Measurements from ENCODE around the gene CDH4.

Gene CDH4

DNA sequence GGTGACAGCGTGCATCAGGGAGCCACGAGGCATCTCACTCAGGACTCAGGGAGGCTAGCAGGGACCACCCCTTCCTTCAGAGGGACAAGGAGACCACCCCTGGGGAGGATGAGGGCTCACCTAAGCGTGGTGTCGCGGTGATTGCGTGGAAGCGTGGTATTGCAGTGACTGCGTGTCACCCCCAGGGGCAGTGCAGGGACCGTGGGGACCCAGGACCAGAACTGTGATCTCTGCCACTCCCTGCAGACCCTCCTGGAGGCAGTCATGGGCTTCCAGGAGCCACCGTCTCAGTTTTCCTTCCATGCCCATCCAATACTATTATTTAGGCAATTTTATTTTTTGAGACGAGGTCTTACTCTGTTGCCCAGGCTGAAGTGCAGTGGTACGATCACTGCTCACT, 666.5 kb downstream of the CDH4 start:
- DNase-seq: no peak

DNA sequence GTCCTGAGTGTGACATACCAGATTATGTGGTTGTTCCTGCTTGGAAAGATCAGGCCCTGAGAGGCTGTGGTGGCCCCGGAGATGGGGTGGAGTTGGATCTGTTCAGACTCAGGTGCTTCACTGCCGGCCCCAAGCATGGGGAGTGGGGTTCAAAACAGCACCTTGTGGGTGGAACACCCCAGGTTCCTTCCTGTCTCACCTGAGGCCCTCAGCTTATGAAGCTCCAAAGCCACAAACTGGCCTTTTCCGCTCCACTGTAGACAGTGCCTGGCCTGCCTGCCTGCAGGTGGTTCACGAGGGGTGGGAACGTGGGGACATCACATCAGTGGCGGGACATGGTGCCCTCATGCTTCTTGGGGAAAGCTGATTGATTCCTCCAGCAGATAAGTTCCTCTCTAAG, 667.2 kb downstream of the CDH4 start:
- no peak for DNase-seq

DNA sequence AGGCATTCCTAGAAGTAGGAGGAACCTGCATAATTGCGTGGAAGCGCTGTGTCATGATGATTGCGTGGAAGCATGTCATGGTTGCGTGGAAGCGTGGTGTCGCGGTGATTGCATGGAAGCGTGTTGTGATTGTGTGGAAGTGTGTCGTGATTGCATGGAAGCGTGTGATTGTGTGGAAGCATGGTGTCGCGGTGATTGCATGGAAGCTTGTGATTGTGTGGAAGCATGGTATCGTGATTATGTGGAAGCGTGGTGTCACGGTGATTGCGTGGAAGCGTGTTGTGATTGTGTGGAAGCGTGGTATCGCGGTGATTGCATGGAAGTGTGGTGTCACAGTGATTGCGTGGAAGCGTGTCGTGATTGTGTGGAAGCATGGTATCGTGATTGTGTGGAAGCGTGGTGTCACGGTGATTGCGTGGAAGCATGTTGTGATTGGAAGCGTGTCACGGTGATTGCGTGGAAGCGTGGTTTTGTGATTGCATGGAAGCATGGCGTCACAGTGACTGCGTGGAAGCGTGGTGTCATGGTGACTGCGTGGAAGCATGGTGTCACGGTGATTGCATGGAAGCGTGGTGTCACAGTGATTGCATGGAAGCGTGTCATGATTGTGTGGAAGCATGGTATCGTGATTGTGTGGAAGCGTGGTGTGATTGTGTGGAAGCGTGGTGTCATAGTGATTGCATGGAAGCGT, 667.8 kb downstream of the CDH4 start:
- DNase-seq: no peak

DNA sequence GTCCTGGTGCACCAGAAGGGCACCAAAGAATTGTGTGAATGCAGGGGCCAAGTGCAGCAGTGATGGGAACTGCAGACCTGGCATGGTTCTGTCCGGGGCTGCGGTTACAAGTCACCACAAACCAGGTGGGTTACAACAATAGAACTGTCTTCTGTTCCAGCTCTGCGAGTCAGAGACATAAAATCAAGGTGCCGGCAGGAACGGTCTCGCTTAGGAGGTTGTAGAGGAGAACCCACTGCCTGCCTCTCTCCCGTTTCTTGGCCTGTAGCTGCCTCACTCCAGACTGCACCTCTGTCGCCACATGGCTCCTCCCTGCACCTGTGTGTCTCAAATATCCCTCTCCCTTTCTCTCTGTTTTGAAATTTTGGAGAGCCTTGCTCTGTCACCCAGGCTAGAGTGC, 670.4 kb downstream of the CDH4 start:
- DNase-seq: no peak

DNA sequence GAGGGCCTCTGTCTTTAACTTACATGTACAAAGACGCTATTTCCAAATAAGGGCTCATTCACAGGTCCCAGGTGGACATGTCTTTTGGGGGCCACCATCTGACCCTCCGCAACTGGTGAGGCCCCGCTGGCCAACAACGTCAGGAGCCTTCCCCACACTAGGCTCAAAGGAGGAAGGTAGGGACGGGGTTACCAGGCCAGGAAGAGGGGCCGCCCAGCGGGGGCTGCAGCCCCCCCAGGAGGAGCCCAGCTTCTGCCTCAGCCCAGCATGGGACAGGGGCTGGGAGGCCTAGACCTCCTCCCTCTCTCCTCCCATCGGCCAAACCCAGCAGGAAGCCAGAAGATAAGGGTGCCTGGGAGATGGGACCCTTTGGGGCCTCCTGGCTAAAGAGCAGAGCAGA, 670.9 kb downstream of the CDH4 start:
- no peak for DNase-seq

DNA sequence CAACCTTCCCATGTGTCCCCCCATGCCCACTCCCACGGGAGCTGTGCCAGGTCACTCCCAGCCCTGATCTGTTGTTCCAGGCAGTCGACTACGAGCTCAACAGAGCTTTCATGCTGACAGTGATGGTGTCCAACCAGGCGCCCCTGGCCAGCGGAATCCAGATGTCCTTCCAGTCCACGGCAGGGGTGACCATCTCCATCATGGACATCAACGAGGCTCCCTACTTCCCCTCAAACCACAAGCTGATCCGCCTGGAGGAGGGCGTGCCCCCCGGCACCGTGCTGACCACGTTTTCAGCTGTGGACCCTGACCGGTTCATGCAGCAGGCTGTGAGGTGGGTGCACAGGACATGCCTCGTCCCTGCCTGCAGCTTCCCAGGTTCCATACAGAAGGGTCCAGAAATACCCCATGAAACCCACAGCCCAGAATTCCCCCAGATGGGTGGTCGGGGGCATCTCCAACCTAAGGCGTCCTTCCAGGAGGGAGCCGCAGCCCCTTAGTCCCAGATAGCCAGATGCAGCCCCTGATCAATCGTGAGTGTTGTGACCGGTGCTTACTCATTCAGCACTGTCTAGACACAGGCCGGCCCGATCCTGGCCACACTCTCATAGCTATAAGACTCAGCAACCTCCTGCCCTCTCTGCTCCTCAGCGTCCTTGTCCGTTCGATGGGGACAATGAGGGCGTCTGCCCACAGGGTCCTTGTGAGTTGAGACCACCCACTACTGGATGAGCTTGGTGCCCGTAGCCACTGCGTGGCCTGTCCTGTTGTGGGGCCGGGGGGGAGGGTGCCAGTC, 671.5 kb downstream of the CDH4 start:
- DNase-seq: no peak

DNA sequence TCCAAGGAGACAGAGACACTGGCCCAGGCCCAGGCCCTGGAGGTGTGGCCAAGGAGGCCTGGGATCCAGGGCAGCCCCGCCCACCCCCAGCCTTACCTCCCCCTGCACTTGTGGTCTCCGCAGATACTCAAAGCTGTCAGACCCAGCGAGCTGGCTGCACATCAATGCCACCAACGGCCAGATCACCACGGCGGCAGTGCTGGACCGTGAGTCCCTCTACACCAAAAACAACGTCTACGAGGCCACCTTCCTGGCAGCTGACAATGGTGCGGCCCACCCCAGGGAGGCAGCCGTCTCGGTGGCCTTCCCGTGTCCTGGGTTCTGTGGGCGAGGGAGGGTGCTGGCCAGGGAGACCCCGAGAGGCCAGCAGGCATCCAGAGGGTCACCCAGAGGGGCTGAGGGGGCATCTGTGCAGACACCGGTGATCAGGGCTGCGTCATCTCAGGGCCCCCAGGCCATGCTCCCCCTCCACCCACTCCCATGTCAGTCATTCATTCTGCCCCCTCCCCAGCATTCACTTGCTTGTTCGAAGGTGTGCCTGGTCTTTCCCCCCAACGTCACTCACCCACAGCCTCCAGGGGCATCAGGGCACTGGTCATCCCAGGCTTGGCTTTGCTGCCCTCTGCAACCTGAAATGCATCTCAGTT, 672.3 kb downstream of the CDH4 start:
- DNase-seq: no peak

DNA sequence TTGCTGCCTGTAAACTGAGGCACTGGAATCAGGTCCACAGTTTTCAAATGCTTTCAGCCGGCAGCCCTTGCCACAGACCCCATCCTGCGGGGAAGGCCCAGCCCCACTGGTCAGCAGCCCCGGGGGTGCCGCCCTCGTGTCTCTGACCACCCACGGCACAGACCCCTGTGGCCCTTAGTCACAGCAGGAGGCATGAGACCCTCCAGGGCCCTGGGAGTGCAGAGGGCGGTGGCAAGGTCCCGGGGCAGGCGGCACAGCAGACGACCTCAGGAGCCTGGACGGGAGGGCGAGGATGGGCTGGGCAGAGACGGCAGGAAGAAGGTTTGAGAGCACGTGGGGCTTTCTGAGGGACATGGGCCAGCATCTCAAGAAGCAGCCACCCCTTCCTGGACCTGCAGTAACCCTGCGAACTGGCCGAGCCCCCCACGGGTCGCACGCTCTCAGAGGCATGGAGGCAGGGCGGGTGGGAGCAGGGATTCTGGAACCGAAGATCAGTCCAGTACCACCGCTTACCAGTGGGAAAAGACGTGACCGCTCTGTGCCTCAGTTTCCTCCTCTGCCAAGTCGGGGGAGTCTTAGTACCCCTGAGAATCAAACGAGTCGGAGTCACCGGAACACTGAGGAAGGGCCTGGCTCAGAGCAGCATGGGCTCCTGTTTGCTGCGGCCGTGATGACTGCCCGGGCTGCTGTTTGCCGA, 672.9 kb downstream of the CDH4 start:
- DNase-seq: no peak

DNA sequence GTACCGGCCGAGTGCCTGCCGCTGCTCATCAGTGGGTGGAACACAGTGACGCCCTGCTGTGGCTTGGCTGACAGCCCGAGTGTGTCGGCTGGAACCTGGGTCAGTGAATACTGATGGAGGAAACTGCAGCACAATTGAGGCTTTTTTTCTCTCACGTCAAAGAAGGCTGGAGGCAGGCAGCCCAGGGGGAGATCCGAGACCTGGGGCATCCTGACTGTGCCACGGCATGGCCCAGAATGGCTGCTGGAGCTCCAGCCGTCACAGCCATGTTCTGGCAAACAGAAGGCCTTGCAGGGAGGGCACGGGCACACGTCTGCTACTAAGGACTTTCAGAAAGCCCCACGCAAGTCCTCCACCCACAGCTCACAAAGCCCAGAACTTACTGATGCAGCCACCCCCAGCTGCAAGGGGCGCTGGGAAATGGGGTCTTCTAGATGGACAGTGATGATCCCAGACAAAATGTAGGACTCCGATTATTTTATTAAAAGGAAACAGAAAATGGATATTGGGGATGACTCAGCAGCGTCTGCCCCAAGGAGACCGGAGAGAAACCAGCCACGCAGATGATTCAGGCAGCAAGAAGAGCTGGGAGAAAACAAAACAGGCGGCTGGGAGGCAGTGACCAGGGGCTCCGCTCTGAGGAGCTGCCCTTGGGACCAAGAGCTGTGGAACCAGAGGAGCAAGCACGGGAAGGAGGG, 673.6 kb downstream of the CDH4 start:
- peak; percentile 24 for DNase-seq

DNA sequence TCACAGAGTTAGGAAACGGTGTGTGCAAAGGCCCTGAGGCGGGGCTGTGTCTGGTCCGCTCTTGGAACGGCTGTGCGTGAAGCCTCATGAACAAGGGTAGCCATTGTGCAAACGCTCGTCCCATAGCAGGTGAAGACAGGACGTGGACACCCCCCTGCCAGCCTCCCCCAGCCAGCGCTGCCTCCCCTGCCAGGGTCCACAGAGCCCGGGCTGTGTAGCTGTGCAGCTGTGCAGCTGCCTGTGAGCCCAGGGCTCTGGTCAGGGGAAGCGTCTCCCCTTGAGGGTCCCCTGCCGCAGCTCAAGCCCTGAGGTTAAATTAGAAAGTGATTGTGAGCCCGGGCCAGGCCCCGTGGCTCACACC, 674.2 kb downstream of the CDH4 start:
- no peak for DNase-seq

DNA sequence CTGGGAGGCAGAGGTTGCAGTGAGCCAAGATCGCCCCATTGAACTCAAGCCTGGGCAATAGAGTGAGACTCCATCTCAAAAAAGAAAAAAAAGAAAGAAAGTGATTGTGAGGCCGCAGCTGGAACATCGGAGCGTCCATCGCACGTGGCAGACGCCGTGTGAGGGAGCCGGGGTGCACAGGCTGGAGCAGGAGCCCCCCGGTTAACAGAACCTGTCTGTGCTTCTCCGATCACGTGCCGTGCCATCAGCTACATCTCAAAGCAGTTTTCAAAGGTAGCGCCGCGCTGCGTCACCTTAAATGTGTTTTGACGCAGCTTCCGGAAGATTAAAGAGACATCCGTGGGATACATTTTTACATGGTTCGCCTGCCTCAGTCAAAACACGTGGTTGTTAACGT, 674.7 kb downstream of the CDH4 start:
- DNase-seq: no peak

DNA sequence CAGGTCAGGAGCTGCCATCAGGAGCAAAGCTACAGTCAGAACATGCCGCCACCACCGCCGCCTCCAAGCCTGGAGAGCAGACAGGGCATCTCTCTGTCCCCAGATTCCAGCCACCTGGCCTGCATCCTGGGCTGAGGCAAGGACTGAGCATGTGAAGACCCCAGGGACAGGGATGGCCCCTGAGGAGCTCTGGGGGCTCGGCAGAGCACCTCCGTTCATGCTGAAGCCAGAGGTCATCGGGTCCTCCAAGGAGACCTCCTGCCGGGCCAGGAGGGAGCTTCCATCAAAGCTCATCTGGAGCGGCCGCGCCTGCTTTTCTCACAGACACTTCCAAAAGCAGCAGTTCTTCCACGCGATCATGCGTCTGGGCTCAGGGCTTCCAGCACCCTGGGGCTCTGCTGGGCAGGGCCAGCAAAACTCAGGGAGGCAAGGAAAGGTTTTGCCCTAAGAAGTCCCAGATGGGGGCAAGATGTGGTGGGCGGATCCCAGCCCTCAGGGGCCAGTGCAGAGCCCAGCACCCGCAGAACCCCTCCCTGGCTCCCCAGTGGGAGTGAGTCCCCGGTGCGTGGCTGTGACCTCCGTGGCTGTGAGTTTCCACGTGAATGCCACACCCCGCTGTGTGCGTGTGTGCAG, 675.2 kb downstream of the CDH4 start:
- no peak for DNase-seq

DNA sequence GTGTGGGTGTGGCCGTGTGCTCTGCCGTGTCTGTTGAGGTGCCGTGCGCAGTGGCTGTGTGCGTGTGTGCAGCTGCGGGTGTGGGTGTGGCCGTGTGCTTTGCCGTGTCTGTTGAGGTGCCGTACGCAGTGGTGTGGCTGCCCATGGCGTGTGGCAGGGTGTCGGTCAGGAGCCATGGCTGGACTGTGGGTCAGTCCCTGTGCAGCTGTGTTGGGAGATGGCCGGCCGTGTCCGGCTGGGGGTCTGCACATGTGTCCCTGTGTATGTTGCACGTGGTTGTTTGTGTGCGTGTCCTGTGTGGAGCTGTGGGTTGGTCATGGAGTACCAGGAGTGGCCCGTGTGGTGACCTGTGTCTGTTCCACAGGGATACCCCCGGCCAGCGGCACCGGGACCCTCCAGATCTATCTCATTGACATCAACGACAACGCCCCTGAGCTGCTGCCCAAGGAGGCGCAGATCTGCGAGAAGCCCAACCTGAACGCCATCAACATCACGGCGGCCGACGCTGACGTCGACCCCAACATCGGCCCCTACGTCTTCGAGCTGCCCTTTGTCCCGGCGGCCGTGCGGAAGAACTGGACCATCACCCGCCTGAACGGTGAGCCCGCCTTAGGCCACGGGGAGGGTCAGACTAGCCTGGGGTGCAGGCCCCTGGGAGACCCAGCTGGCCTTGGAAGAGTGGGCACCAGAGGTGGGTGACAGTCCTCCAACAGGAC, 675.9 kb downstream of the CDH4 start:
- DNase-seq: no peak

DNA sequence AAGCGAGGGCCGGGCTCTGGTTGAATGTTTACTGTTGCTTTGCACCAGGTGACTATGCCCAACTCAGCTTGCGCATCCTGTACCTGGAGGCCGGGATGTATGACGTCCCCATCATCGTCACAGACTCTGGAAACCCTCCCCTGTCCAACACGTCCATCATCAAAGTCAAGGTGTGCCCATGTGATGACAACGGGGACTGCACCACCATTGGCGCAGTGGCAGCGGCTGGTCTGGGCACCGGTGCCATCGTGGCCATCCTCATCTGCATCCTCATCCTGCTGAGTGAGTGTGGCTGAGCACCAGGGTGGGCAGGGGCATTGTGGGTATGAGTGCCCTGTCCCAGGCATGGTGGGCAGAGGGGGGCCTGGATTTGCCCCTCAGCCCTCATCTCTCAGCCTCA, 677.5 kb downstream of the CDH4 start:
- no peak for DNase-seq

DNA sequence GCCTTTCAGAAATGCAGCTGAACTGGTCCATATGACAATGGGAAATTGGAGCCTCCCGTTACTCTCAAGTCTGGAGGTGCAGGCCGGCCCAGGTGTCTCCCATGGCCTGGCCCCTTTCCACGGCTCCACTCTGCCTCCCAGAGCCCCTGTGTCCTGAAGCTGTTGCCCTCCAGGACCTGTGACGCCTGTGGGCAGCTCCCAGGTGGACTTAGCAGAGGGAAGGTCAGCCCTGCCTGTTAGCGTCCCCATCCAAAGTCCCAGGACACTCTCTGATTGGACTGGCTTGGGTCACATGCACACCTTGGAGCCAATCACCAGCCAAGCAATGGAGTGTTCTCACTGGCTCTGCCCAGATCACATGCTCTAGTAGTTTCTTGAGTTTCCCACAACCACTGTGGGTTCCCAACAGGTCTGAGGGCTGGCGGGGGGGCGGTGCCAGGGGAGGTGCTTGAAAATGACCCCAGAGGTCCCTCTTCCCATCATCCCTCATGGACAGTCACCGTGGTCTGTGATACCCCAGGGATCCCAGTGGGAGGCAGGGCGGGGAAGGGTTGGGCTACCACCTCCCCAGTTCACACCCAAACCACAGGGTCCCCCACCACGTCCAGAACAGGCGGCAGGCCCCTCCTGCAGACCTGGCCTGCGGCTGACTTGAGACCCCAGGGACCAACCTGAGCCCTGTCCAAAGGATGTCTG, 678.1 kb downstream of the CDH4 start:
- DNase-seq: no peak

DNA sequence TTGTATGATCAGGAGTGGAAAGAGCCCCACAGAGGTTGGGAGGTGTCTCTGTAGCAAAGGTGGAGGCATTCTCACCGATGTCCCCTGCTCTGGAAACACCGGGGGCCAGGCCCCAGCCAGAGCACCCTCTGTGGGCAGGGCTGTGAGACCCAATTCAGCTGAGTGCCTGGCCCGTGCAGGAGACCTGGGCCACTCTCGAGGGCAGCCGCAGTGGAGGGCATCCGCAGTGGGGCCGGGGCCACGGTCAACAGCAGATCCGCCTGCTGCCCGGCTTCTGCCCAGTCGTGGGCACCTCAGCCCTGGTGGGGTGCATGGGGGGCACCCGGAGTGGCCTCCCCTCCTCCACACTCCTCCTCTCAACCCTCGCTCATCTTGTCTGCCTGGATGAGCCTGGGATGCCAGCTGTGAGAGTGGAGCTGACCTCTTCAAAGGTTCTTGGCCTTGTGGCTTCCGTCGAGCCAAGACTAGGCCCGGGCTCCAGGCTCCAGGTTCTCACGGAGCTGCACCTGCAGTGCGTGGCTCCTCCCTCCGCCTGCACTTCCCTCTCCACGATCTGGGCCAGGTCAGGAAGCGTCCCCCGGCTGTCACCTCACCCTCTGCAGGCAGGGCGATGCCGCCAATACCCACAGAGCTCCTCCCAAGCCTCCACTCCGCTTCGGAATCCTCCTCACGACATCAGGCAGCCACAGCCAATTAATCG, 678.9 kb downstream of the CDH4 start:
- DNase-seq: no peak

DNA sequence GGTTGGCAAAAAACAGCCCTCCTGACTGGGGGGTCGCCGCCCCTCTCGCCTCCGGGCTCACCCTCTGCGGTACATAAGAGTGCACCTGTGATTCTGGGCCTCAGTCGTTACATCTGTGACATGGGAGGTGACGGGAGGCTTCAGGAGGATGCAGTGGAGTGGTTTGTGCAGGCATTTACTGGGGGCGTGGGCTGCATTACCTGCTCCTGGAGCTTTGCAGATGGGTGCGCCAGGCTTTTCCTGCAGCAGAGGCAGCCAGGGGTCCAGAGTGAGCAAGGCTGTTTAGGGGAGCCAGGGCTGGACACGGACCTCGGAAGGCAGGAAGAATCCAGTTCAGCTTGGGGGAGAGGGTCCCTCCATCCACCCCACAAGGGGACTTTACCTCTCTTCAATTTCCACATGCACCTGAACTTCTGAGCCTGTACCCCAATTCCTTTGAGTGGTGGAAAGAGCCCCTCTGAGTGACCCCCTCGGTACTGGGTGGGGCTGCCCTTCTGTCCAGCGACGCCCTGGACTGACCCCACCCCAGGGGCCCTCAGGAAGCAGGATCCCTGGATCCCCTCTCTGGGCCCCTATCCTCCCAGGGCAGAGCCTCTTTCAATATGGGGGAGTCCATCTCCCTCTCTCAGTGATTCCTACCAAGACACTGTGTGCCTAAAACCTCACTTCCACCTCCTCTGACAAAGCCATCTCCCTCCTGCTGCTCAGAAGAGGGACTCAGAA, 679.6 kb downstream of the CDH4 start:
- DNase-seq: no peak

DNA sequence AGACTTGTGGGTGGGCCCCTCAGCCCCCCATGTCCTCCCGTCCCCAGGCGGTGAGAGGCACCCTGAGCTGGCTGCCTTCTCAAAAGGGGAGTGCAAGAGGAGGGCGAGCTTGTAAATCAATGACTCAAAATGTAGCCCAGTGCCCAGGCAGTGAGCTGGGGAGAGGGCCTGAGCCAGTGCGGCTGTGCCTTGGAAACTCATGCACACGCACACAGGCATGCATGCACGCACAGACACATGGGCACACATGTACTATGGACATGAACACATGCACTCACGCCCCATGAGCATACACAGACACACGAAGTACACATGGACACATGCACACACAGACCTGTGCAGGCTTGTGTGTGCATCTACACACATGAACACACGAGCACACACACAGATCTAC, 680.1 kb downstream of the CDH4 start:
- DNase-seq: no peak

DNA sequence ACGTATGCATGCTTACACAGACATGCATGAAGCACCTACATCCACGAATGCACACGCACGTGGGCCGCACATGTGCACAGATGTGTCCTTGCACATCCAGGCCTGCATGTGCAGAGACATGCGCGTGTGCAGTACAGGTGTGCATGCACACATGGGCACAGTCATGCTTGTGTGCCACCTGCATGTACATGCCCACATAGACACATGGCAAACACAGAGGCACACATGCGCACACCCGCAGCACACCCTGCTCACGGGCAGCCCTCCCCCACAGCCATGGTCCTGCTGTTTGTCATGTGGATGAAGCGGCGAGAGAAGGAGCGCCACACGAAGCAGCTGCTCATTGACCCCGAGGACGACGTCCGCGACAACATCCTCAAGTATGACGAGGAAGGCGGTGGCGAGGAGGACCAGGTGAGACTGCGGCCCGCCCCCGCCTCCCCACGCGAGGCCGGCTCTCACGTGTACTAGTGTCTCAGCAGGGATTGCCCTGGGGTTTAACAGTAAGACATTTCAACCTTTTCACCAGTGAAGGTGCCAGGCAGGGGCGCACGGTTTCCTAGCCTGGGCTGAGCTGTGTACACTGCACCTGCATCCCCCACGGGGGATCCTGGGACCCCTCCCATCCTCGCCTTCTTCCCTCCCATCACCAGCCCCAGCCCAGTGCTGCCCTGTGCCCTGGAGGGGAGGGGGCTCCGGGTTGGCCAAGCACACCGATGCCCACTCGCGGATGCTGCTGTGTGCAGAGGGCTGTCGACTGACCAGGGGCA, 680.8 kb downstream of the CDH4 start:
- no peak for DNase-seq

All from fibroblast of skin of right quadriceps (primary cell).